ENCODE measurements around the gene PARD6G. TPM values are rescaled to one million over a fixed set of nuclear protein-coding genes. Genes with fewer than 3 reads are reported as not detected.

Gene PARD6G
- total RNA-seq, 2 donors from 2014 or later: 2.6 to 3.1 TPM

GRCh38 chr18:80136679-80137078 is 110.6 kb downstream of the PARD6G start:
- H3K4me3 ChIP-seq: no peak overlapping the region
- H3K27ac ChIP-seq: no peak overlapping the region
- WGBS, 2 donors: 85 to 94% methylated on average over 7 to 8 of the region's 8 CpGs
- no peaks in the 10 kb centered on the region for H3K4me1 ChIP-seq
- TF ChIP-seq CTCF (IDR thresholded peaks at IDR 0.05): no peak
- no peak for TF ChIP-seq POLR2A (IDR thresholded peaks at IDR 0.05)
- intact Hi-C loops (cut with DNase I): no loop called here
- DNase-seq: no peak
- no peak for ATAC-seq
- H3K36me3 ChIP-seq (replicated peaks in 1 of 2; ENCODE audit: insufficient read depth in 1 of 2, low read depth in 2 of 2): peaks cover 0 to 25% of the 10 kb centered on the region in 2 donors
- no peaks in the 10 kb centered on the region for H3K27me3 ChIP-seq
- no peaks in the 10 kb centered on the region for H3K9me3 ChIP-seq

DNA sequence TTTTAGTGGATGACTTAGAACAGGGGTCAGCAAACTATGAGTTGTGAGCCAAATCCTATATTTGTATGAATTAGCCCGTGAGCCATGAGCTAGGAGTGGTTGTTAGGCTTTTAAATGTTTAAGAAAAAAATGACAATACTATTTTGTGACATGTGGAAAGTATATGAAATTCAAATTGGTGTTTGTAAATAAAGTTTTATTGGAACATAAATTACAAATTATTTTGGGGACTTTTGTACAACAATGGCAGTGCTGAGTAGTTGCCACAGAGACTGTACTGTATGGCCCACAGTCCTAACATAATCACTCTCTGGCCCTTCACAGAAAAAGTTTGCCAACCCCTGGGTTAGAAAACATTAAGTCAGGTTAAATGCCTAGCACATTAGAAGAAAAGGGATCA is 112.2 kb downstream of the PARD6G start:
- no peak overlapping the region for H3K27ac ChIP-seq
- no peaks in the 10 kb centered on the region for H3K27me3 ChIP-seq
- H3K4me3 ChIP-seq: no peak overlapping the region
- ATAC-seq: no peak
- 100% methylated on average over 1 of the region's 1 CpG for WGBS, 2 donors
- intact Hi-C loops (cut with DNase I): no loop called here
- no peaks in the 10 kb centered on the region for H3K9me3 ChIP-seq
- H3K4me1 ChIP-seq: no peaks in the 10 kb centered on the region
- TF ChIP-seq POLR2A (IDR thresholded peaks at IDR 0.05) (no peak), CTCF (IDR thresholded peaks at IDR 0.05) (no peak)
- peaks cover 0 to 25% of the 10 kb centered on the region in 2 donors for H3K36me3 ChIP-seq (replicated peaks in 1 of 2; ENCODE audit: insufficient read depth in 1 of 2, low read depth in 2 of 2)
- DNase-seq: no peak

DNA sequence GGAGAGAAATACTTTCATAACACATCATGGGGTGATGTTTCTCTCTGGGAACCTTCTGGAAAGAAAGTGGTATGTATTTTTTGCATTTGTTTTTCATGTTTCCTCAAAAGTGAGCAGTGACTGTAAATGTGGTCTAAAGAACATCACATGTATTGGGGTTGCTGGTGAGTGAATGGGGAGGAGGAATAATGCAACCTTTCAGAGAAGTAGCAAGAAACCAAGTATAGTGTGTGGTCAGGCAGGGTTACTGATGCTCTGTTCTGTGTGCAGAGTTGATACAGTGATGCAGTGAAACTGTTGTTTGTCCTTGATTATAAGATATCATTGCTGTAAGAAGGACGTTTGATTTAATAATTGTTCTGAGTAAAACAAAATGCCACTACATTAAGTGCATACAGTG is 114.2 kb downstream of the PARD6G start:
- no peak for TF ChIP-seq POLR2A (IDR thresholded peaks at IDR 0.05)
- TF ChIP-seq CTCF (IDR thresholded peaks at IDR 0.05): no peak
- Histone ChIP-seq H3K9me3 (no peaks in the 10 kb centered on the region), H3K27ac (no peak overlapping the region), H3K27me3 (no peaks in the 10 kb centered on the region), H3K4me3 (no peak overlapping the region), H3K36me3 (replicated peaks in 1 of 2; ENCODE audit: insufficient read depth in 1 of 2, low read depth in 2 of 2) (peaks cover 0 to 25% of the 10 kb centered on the region in 2 donors), H3K4me1 (no peaks in the 10 kb centered on the region)
- ATAC-seq (no peak), DNase-seq (no peak)
- intact Hi-C loops (cut with DNase I): no loop called here
- 30 to 31% methylated on average over 1 of the region's 1 CpG for whole genome bisulfite sequencing, 2 donors

GRCh38 chr18:80132180-80132812 is 115.0 kb downstream of the PARD6G start:
- Histone ChIP-seq H3K36me3 (replicated peaks in 1 of 2; ENCODE audit: insufficient read depth in 1 of 2, low read depth in 2 of 2) (peaks cover 0 to 17% of the 10 kb centered on the region in 2 donors), H3K27ac (no peak overlapping the region), H3K4me1 (no peaks in the 10 kb centered on the region), H3K27me3 (no peaks in the 10 kb centered on the region), H3K9me3 (no peaks in the 10 kb centered on the region), H3K4me3 (no peak overlapping the region)
- DNase-seq (no peak), ATAC-seq (no peak)
- TF ChIP-seq CTCF (IDR thresholded peaks at IDR 0.05): no peak
- no peak for TF ChIP-seq POLR2A (IDR thresholded peaks at IDR 0.05)
- whole genome bisulfite sequencing, 2 donors: 86% methylated on average over 3 of the region's 3 CpGs
- intact Hi-C loops (cut with DNase I): no loop called here

GRCh38 chr18:80130555-80130954 is 116.8 kb downstream of the PARD6G start:
- no peak for DNase-seq
- H3K4me3 ChIP-seq: no peak overlapping the region
- H3K27ac ChIP-seq: no peak overlapping the region
- no peak for TF ChIP-seq CTCF (IDR thresholded peaks at IDR 0.05)
- no peak for TF ChIP-seq POLR2A (IDR thresholded peaks at IDR 0.05)
- intact Hi-C loops (cut with DNase I): no loop called here
- H3K36me3 ChIP-seq (replicated peaks in 1 of 2; ENCODE audit: insufficient read depth in 1 of 2, low read depth in 2 of 2): peaks cover 0 to 2% of the 10 kb centered on the region in 2 donors
- 70 to 95% methylated on average over 5 of the region's 5 CpGs for WGBS, 2 donors
- no peaks in the 10 kb centered on the region for H3K4me1 ChIP-seq
- ATAC-seq: no peak
- no peaks in the 10 kb centered on the region for H3K27me3 ChIP-seq
- no peaks in the 10 kb centered on the region for H3K9me3 ChIP-seq

Data from body of pancreas (tissue), 4 donors.